Hematopoietic multipotent progenitor cell (in vitro differentiated cells): ENCODE results near the gene HSFX1. TPM values are rescaled to one million over a fixed set of nuclear protein-coding genes. Genes with fewer than 3 reads are reported as not detected.

ENCODE experiments used
- DNase-seq, 3 donors: peaks; one replicate each; pipeline ENCODE4 v3.0.0-alpha.2; 2011 to 2015; ENCODE audit warnings: low read depth in 2 of 3, low spot score in 2 of 3
- small RNA-seq: library from RNA; depleted of rRNA; stranded (forward); fragments of <200 nt; gene quantifications from one replicate; pipeline ENCODE3, GENCODE V24; 2012
- total RNA-seq: library from RNA; depleted of rRNA; stranded (reverse); fragments of >200 nt; gene quantifications from one replicate; pipeline ENCODE4 v1.2.3, GENCODE V29; 2012

The HSFX1 gene
- total RNA-seq, 1 donor = 1.6 TPM

- DNase-seq = no peak
These were observed 29.7 kb downstream of the HSFX1 start for GRCh38 chrX:149803458-149804062.

GRCh38 chrX:149804102-149804501, 30.2 kb downstream of the HSFX1 start:
- DNase-seq = no peak

DNA sequence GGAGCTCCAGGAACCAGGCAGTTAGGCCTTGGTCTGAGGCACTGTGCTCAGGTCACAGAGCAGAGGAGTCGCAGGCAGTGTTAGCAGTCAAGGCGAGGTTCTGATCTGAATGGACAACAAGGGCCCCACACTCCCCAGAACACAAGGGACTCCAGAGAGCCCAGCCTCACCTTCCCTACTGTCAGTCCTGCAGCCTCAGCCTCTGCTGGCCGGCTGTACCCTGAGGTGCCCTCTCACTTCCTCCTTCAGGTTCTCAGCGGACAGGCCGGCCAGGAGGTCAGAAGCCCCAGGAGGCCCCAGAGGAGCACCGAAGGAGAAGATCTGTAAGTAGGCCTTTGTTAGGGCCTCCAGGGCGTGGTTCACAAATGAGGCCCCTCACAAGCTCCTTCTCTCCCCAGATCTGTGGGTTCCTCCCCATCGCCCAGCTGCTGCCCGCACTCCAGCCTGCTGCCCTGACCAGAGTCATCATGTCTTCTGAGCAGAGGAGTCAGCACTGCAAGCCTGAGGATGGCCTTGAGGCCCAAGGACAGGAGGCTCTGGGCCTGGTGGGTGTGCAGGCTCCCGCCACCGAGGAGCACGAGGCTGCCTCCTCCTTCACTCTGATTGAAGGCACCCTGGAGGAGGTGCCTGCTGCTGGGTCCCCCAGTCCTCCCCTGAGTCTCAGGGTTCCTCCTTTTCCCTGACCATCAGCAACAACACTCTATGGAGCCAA, 34.0 kb downstream of the HSFX1 start:
- no peak for DNase-seq

GRCh38 chrX:149818652-149819051, 44.8 kb downstream of the HSFX1 start:
- DNase-seq = no peak

- DNase-seq = no peak
These were observed 45.5 kb downstream of the HSFX1 start for GRCh38 chrX:149819371-149819770.

- peak in 2 of 3 donors; percentile 30 to 57 for DNase-seq
These were observed 51.6 kb downstream of the HSFX1 start for GRCh38 chrX:149825424-149825823.

Small RNA genes lying within 50 kb of the gene (small RNA-seq; reads per million reads assigned to genes)
- gene AC244098.1 (not detected), gene AC244098.2 (not detected), gene AC244098.3 (not detected)

Other genes starting within 250 kb of the HSFX1 start
- 23.2 TPM for gene EOLA1, start 233.1 kb upstream of the HSFX1 start, total RNA-seq
- not detected for gene HSFX3, start 224.1 kb upstream of the HSFX1 start, total RNA-seq
- gene MAGEA9B, start 186.6 kb upstream of the HSFX1 start, total RNA-seq = not detected
- gene HSFX2, start 178.8 kb upstream of the HSFX1 start, total RNA-seq = not detected
- gene TMEM185A, start 142.3 kb upstream of the HSFX1 start, total RNA-seq = 26.9 TPM
- gene MAGEA11, start 62.0 kb upstream of the HSFX1 start, total RNA-seq = not detected
- gene MAGEA9, start 7.9 kb downstream of the HSFX1 start, total RNA-seq = not detected
- gene MAGEA8, start 107.1 kb downstream of the HSFX1 start, total RNA-seq = not detected
- gene HSFX4, start 155.5 kb downstream of the HSFX1 start, total RNA-seq = not detected
- 21.5 TPM for gene EOLA2, start 164.4 kb downstream of the HSFX1 start, total RNA-seq